ENCODE data around the gene JMJD4.
A peak's percentile ranks its signal among the peaks of the same experiment; 100 is the strongest.

The JMJD4 gene

DNA sequence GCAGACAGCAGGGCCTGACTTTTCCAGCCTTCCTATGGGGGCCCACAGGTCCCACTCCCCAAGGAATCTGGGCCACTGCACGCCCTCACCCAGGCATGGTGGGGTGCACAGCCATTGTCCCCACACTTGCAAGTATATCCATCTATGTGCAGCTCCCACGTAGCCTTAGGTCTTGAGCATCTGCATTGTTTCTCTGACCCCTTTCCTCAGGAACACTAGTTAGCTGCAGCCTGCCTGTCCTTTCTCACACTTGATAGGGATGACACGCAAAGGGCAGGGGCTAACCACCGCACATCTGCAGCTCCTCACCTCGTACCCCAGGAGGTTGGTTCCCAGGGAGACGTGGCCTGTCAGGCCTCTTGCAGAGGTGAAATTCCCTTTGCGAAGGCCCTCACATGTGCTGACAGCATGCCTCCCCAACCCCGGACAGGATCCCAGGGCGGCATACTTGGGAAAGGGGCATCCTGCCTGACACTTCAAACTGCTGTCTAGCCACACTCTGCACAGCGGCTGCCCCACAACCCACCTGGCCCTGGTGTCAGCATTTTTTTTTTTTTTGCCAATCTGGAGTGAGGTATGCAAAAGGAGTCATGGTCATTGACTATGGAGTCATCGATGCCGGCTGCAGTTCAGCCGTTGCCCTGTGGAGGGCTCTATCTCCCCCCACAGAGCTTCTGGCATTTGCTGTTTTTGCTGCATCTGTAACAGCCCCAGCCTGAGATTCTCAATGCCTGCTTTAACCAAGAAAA, 5.0 kb downstream of the JMJD4 start:
- intact Hi-C loops (cut with DNase I; ENCODE audit: low total_unique reads), result loop anchor here (5.0 to 10.0 kb wide), 4 partner anchors 173 to 675 kb away; partner anchors contain the start of genes ARF1, IBA57 and TRIM11
- peaks cover 0 to 30% (median 16%) of the 10 kb centered on the region in 3 donors for H3K36me3 ChIP-seq
- H3K27me3 ChIP-seq, result no peaks in the 10 kb centered on the region
- H3K4me1 ChIP-seq, result peaks cover 0 to 48% (median 36%) of the 10 kb centered on the region in 4 donors
- H3K4me3 ChIP-seq, result no peak overlapping the region
- H3K9me3 ChIP-seq, result no peaks in the 10 kb centered on the region
- H3K27ac ChIP-seq, result no peak overlapping the region
- TF ChIP-seq, protein P1, sequence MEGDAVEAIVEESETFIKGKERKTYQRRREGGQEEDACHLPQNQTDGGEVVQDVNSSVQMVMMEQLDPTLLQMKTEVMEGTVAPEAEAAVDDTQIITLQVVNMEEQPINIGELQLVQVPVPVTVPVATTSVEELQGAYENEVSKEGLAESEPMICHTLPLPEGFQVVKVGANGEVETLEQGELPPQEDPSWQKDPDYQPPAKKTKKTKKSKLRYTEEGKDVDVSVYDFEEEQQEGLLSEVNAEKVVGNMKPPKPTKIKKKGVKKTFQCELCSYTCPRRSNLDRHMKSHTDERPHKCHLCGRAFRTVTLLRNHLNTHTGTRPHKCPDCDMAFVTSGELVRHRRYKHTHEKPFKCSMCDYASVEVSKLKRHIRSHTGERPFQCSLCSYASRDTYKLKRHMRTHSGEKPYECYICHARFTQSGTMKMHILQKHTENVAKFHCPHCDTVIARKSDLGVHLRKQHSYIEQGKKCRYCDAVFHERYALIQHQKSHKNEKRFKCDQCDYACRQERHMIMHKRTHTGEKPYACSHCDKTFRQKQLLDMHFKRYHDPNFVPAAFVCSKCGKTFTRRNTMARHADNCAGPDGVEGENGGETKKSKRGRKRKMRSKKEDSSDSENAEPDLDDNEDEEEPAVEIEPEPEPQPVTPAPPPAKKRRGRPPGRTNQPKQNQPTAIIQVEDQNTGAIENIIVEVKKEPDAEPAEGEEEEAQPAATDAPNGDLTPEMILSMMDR (IDR thresholded peaks at IDR 0.05), result peak; percentile 43 to 54
- DNase-seq, result peak in 1 of 2 donors; percentile 15

DNA sequence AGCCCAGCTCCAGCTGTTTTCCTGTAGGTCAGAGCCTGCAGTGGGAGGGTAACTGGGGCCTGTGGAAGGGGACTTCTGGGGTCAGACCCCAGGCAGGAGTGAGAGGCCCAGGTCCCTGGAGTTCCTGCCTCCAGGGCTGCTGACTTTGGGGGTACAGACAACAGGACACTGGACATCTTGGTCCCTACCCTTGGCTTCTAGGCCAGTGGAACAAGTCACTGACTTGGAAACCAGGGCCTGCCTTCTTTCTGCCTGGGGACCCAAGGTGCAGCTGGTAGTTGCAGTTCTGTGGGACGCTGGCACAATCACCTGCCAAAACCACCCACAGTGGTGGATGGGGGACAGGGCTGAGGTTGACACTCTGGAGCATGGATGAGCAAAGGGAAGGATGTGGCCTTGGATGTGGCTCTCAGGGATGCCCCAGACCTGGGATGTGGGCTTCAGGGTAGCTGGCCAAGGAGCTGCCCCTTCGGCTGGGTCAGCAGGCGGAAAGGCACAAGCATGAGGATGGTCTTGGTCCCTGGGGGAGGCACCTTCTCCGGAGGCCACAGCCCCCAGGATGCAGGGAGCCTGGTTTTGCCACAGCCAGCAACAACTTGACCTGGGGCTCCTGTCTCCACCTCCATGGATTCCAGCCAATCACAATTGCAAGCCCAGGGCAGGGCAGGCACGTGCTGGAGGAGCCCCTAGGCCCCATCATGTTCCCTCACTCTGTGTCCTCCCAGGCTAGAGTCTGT, 5.8 kb downstream of the JMJD4 start:
- Histone ChIP-seq H3K9me3 (no peaks in the 10 kb centered on the region), H3K36me3 (peaks cover 0 to 30% (median 16%) of the 10 kb centered on the region in 3 donors), H3K4me1 (peaks cover 0 to 47% (median 33%) of the 10 kb centered on the region in 4 donors), H3K4me3 (peak overlapping the region; percentile 49 to 59), H3K27me3 (peaks cover 0 to 2% of the 10 kb centered on the region in 2 donors), H3K27ac (peak overlapping the region; percentile 71)
- intact Hi-C loops (cut with DNase I; ENCODE audit: low total_unique reads), result no loop called here
- TF ChIP-seq, protein P1 (IDR thresholded peaks at IDR 0.05), result no peak
- no peak for DNase-seq

GRCh38 chr1:227728892-227729143, 6.3 kb downstream of the JMJD4 start:
- no peak for DNase-seq
- Histone ChIP-seq H3K9me3 (no peaks in the 10 kb centered on the region), H3K36me3 (peaks cover 0 to 30% (median 16%) of the 10 kb centered on the region in 3 donors), H3K4me1 (peaks cover 0 to 42% (median 28%) of the 10 kb centered on the region in 4 donors), H3K4me3 (peak overlapping the region; percentile 49 to 59), H3K27me3 (peaks cover 0 to 2% of the 10 kb centered on the region in 2 donors), H3K27ac (peak overlapping the region; percentile 71)
- intact Hi-C loops (cut with DNase I; ENCODE audit: low total_unique reads), result no loop called here
- TF ChIP-seq, protein P1 (IDR thresholded peaks at IDR 0.05), result no peak

- DNase-seq, result peak; percentile 47 to 82
- peaks cover 0 to 2% of the 10 kb centered on the region in 2 donors for H3K27me3 ChIP-seq
- peak overlapping the region; percentile 49 to 59 for H3K4me3 ChIP-seq
- H3K4me1 ChIP-seq, result peaks cover 0 to 36% (median 22%) of the 10 kb centered on the region in 4 donors
- TF ChIP-seq, protein P1 (IDR thresholded peaks at IDR 0.05), result no peak
- peak overlapping the region; percentile 71 for H3K27ac ChIP-seq
- H3K9me3 ChIP-seq, result peaks cover 0 to under 1% (median 0%) of the 10 kb centered on the region in 3 donors
- peaks cover 0 to 26% (median 16%) of the 10 kb centered on the region in 3 donors for H3K36me3 ChIP-seq
- intact Hi-C loops (cut with DNase I; ENCODE audit: low total_unique reads), result no loop called here
Observed at GRCh38 chr1:227728059-227728891, 6.8 kb downstream of the JMJD4 start.

DNA sequence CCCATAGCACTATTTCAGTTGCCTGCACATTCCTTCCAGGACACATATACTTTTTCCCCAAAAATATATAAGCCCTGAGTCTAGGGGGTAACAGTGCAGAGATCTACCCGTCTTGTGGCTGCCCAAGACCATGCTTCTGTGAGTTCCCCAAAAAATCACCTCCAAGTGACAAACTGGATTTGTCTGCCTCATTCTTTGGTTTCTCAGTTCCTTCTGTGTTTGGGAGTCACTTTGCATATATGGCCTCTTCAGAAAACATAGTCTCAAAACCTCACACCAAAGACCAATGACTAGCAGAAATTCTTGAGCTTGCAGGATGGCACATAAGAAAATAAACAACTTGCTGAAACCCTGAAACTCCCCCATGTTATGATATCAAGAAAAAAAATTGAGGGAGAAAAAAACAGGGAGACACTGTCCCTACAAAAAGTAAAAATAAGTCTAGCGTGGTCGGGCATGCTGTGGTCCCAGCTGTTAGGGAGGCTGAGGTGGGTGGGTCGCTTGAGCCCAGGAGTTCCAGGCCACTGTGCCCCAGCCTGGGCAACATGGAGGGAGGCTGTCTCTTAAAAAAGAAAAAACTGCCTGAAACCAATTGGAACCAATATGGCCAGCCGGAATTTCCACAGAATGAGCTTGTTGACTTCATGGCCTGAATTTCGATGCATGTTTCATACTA, 8.0 kb downstream of the JMJD4 start:
- H3K4me1 ChIP-seq, result peaks cover 0 to 32% (median 20%) of the 10 kb centered on the region in 4 donors
- DNase-seq, result no peak
- intact Hi-C loops (cut with DNase I; ENCODE audit: low total_unique reads), result no loop called here
- H3K9me3 ChIP-seq, result peaks cover 0 to 11% (median 6%) of the 10 kb centered on the region in 3 donors
- no peak overlapping the region for H3K4me3 ChIP-seq
- peaks cover 0 to 14% (median 6%) of the 10 kb centered on the region in 3 donors for H3K36me3 ChIP-seq
- TF ChIP-seq, protein P1 (IDR thresholded peaks at IDR 0.05), result no peak
- peaks cover 0 to 2% of the 10 kb centered on the region in 2 donors for H3K27me3 ChIP-seq
- H3K27ac ChIP-seq, result no peak overlapping the region

All from tibial artery (tissue), 4 donors.